K562 (cell line): ENCODE data around the gene PPY. TPM values are rescaled to one million over a fixed set of nuclear protein-coding genes. Genes with fewer than 3 reads are reported as not detected.

ENCODE experiments used
- ATAC-seq: fragments of 200-7000 bp; cut with Tn5 transposase; 3 replicates; pipeline ENCODE4 v1.9.1; 2020; ENCODE audit warnings: moderate library complexity
- BruUV-seq: library from RNA; stranded (reverse); fragments of 400-500 nt; replicated peaks from 2 replicates; lab custom pipeline; 2021; lab: Mats Ljungman, UMichigan
- CTCF ChIA-PET: fragments of 300-600 bp; formaldehyde crosslinking; extraction: SDS; loops from one replicate; lab custom pipeline; 2021; ENCODE audit warnings: low intra/inter-chr PET ratio; lab: Yijun Ruan, JAX
- POLR2A ChIA-PET: fragments of 300-600, 350-650 bp; sonication (Branson Sonifier 250); formaldehyde crosslinking; extraction: SDS; loops from one replicate; lab custom pipeline; 2021; ENCODE audit warnings: antibody characterized with exemption, inconsistent platforms; lab: Yijun Ruan, JAX
- DNase-seq, 4 experiments: peaks; one replicate each; pipeline versions ENCODE4 v3.0.0 to v3.0.0-alpha.2; 2011 to 2018; ENCODE audit warnings: low spot score in 3 of 4, mixed read lengths in 3 of 4; ENCODE audit errors: extremely low read depth in 1 of 4
- FAIRE-seq: peaks from 2 replicates; lab custom pipeline; 2011; peaks lifted over from hg19 to GRCh38; lab: Jason Lieb, UNC
- H2AFZ ChIP-seq: 2 replicates; pipeline ENCODE4 v1.6.0; 2011; ENCODE audit warnings: low read depth, low read length, control low read depth, inconsistent platforms
- H3K27ac ChIP-seq: fragments of 200-600 bp; 3 replicates; pipeline ENCODE4 v1.8.0; 2011; ENCODE audit warnings: low read depth, mild to moderate bottlenecking, control low read depth, inconsistent platforms, low read length, moderate library complexity, mixed read lengths; ENCODE audit errors: extremely low read depth
- H3K27me3 ChIP-seq, 2 experiments: fragments of 300-600 bp in 1 of 2; 2 replicates in 1 of 2; 3 replicates in 1 of 2; pipeline versions ENCODE4 v1.6.0 to v1.8.0; 2011; ENCODE audit warnings: inconsistent platforms in 2 of 2, low read length in 2 of 2, mild to moderate bottlenecking in 1 of 2, mixed read lengths in 1 of 2, moderate library complexity in 1 of 2; ENCODE audit not compliant: control insufficient read depth in 2 of 2, insufficient read depth in 2 of 2
- H3K36me3 ChIP-seq: fragments of 300-600 bp; 3 replicates; pipeline ENCODE4 v1.8.0; 2011; ENCODE audit warnings: mild to moderate bottlenecking, low read length, inconsistent platforms; ENCODE audit not compliant: control insufficient read depth, insufficient read depth
- H3K4me1 ChIP-seq, 2 experiments: fragments of 200-600 bp in 1 of 2; replicated peaks in 1 of 2; 2 replicates in 1 of 2; 3 replicates in 1 of 2; pipeline versions ENCODE4 v1.5.1 to v1.8.0; 2011; ENCODE audit warnings: inconsistent platforms in 2 of 2, low read length in 2 of 2, mild to moderate bottlenecking in 1 of 2, mixed read lengths in 1 of 2, moderate library complexity in 1 of 2; ENCODE audit not compliant: control insufficient read depth in 2 of 2, insufficient read depth in 2 of 2
- H3K4me2 ChIP-seq: 2 replicates; pipeline ENCODE4 v1.6.1; 2011; ENCODE audit warnings: low read length, control low read depth, inconsistent platforms, mixed read lengths; ENCODE audit not compliant: insufficient read depth
- H3K4me3 ChIP-seq: fragments of 200-600 bp; sonication (generic), shearing (Covaris generic); 2 replicates; pipeline ENCODE4 v1.5.1; 2016; ENCODE audit warnings: control low read depth, inconsistent platforms
- H3K79me2 ChIP-seq: fragments of 200-600 bp; 3 replicates; pipeline ENCODE4 v1.8.0; 2011; ENCODE audit warnings: low read length, inconsistent platforms; ENCODE audit not compliant: control insufficient read depth, insufficient read depth
- H3K9ac ChIP-seq, 2 experiments: 2 replicates each; pipeline versions ENCODE4 v1.6.0 to v1.6.1; 2011; ENCODE audit warnings: low read depth in 2 of 2, low read length in 2 of 2, control low read depth in 1 of 2, inconsistent platforms in 1 of 2, mild to moderate bottlenecking in 1 of 2, mixed read lengths in 1 of 2; ENCODE audit not compliant: insufficient read depth in 1 of 2
- H3K9me1 ChIP-seq: one replicate; pipeline ENCODE4 v1.6.0; 2011; ENCODE audit warnings: inconsistent platforms, mild to moderate bottlenecking, low read length, moderate library complexity; ENCODE audit not compliant: control insufficient read depth, insufficient read depth
- H3K9me3 ChIP-seq: replicated peaks from 2 replicates; pipeline ENCODE4 v1.5.1; 2011; ENCODE audit warnings: low read depth, low read length, inconsistent platforms; ENCODE audit not compliant: control insufficient read depth, insufficient read depth
- H4K20me1 ChIP-seq: replicated peaks from 2 replicates; pipeline ENCODE4 v1.6.1; 2011; ENCODE audit warnings: low read length, inconsistent platforms, mixed read lengths; ENCODE audit not compliant: control insufficient read depth, insufficient read depth
- CREM ChIP-seq: IDR thresholded peaks from 2 replicates; pipeline ENCODE4 v1.6.1; 2014; ENCODE audit warnings: antibody characterized with exemption, low read depth
- DIDO1 ChIP-seq: fragments of 450-650 bp; IDR thresholded peaks from 2 replicates; pipeline ENCODE4 v1.6.1; 2016; ENCODE audit warnings: low read depth, missing biosample characterization, missing genetic modification characterization
- EZH2 ChIP-seq: IDR thresholded peaks from 2 replicates; pipeline ENCODE4 v1.6.1; 2012; ENCODE audit warnings: low read depth, mild to moderate bottlenecking, inconsistent platforms, low read length, borderline replicate concordance
- GTF3C2 ChIP-seq: IDR thresholded peaks from 3 replicates; pipeline ENCODE4 v1.6.1; 2011; ENCODE audit warnings: borderline replicate concordance, mild to moderate bottlenecking, moderate library complexity; ENCODE audit not compliant: insufficient read length; ENCODE audit errors: extremely low read depth
- HMG20A ChIP-seq: fragments of 450-650 bp; formaldehyde crosslinking; conservative IDR thresholded peaks from 2 replicates; pipeline ENCODE4 v1.4.0; 2020; ENCODE audit warnings: mild to moderate bottlenecking, mixed read lengths
- NEUROD1 ChIP-seq: fragments of 150-350 bp; IDR thresholded peaks from 2 replicates; pipeline ENCODE4 v1.6.1; 2014; ENCODE audit warnings: borderline replicate concordance, low read length, low read depth; ENCODE audit not compliant: partially characterized antibody
- NRF1 ChIP-seq, 2 experiments: fragments of 450-650 bp; IDR thresholded peaks in 1 of 2; conservative IDR thresholded peaks in 1 of 2; 2 replicates each; pipeline ENCODE4 v1.6.1; 2014; ENCODE audit warnings: mild to moderate bottlenecking in 2 of 2
- RBM39 ChIP-seq: fragments of 200-400 bp; formaldehyde crosslinking; optimal IDR thresholded peaks from 2 replicates; pipeline ENCODE3; 2018; ENCODE audit warnings: low read depth, low read length
- RFX7 ChIP-seq: fragments of 250-450 bp; sonication (Bioruptor Pico); IDR thresholded peaks from 2 replicates; pipeline ENCODE4 v1.5.1; 2021; ENCODE audit warnings: mild to moderate bottlenecking
- SAP30 ChIP-seq: fragments of 200-600 bp; sonication (generic); IDR thresholded peaks from 2 replicates; pipeline ENCODE4 v1.6.1; 2012; ENCODE audit warnings: borderline replicate concordance, low read depth, mild to moderate bottlenecking, moderate library complexity, low read length, control low read depth, inconsistent platforms; ENCODE audit not compliant: insufficient read depth, poor library complexity, severe bottlenecking
- SIRT6 ChIP-seq: IDR thresholded peaks from one replicate; pipeline ENCODE4 v1.6.1; 2012; ENCODE audit warnings: low read depth, mild to moderate bottlenecking, control low read depth, inconsistent platforms, low read length, moderate library complexity
- TAF15 ChIP-seq: fragments of 200-400 bp; formaldehyde crosslinking; IDR thresholded peaks from 2 replicates; pipeline ENCODE4 v1.6.1; 2017; ENCODE audit warnings: mild to moderate bottlenecking, low read depth, low read length, moderate library complexity
- TGIF2 ChIP-seq: sonication (generic); formaldehyde crosslinking; IDR thresholded peaks from 2 replicates; pipeline ENCODE4 v1.8.1; 2022; ENCODE audit warnings: mild to moderate bottlenecking, missing genetic modification reagents, moderate library complexity
- TSC22D4 ChIP-seq: fragments of 450-650 bp; IDR thresholded peaks from 2 replicates; pipeline ENCODE4 v1.6.1; 2016; ENCODE audit warnings: missing genetic modification characterization, missing biosample characterization, control low read depth
- USF1 ChIP-seq: sonication (generic); formaldehyde crosslinking; IDR thresholded peaks from 2 replicates; pipeline ENCODE4 v1.9.0; 2022; ENCODE audit warnings: mild to moderate bottlenecking, missing genetic modification reagents
- ZNF133 ChIP-seq: fragments of 250-450 bp; sonication (Bioruptor Pico); IDR thresholded peaks from 2 replicates; pipeline ENCODE4 v1.4.0; 2020; ENCODE audit warnings: mild to moderate bottlenecking
- ZNF143 ChIP-seq: sonication (generic); formaldehyde crosslinking; IDR thresholded peaks from 2 replicates; pipeline ENCODE4 v1.9.0; 2022; ENCODE audit warnings: mild to moderate bottlenecking, missing genetic modification reagents
- ZNF740 ChIP-seq, 3 experiments: fragments of 200-800 bp in 1 of 3; sonication (Bioruptor generic) in 1 of 3; sonication (generic) in 1 of 3; formaldehyde crosslinking in 1 of 3; IDR thresholded peaks; 2 replicates each; pipeline versions ENCODE4 v1.6.1 to v1.8.0; 2016 to 2022; ENCODE audit warnings: mild to moderate bottlenecking in 2 of 3, missing compliant biosample characterization in 2 of 3, missing genetic modification characterization in 2 of 3, missing genetic modification reagents in 1 of 3
- ZNF77 ChIP-seq: fragments of 250-450 bp; sonication (Bioruptor Pico); IDR thresholded peaks from 2 replicates; pipeline ENCODE4 v1.5.0; 2020
- whole genome bisulfite sequencing: fragments of 100-300 bp; shearing (Covaris generic); methylation state at CpG from one replicate; pipeline ENCODE4 v1.1.6; 2016; ENCODE audit warnings: low coverage, mixed read lengths; ENCODE audit not compliant: insufficient coverage; ENCODE audit errors: missing lambda C conversion rate; 5-methylcytosine and 5-hydroxymethylcytosine counted together
- in situ Hi-C: fragments of 300-500 bp; cut with MboI; formaldehyde crosslinking; loops from 4 replicates; pipeline ENCODE4 v1.15.0; 2018; ENCODE audit warnings: inconsistent platforms, mixed read lengths
- intact Hi-C: fragments of 100-400 bp; cut with micrococcal nuclease; formaldehyde crosslinking; loops from 2 replicates; pipeline ENCODE4 v1.14.2; 2022
- polyA plus RNA-seq, 8 experiments: library from polyadenylated mRNA; depleted of rRNA in 4 of 8; stranded (reverse) in 5 of 8; unstranded in 3 of 8; fragments of >200 nt; fragmentation: Nextera tagmentation in 2 of 8; fragmentation: Illumina TruSeq in 1 of 8; extraction: Ambion mirVana in 2 of 8; extraction: Trizol in 1 of 8; gene quantifications; 2 replicates each; pipeline versions ENCODE4 v1.2.1 to v1.2.3, GENCODE V29; 2011 to 2014; ENCODE audit warnings: inconsistent platforms in 1 of 8, missing spikeins in 1 of 8
- total RNA-seq, 7 experiments: library from RNA; depleted of rRNA in 6 of 7; stranded (reverse); fragments of >200 nt in 6 of 7; fragmentation: Illumina TruSeq in 2 of 7; extraction: Trizol in 2 of 7; gene quantifications; 2 replicates each; pipeline versions ENCODE4 v1.2.1 to v1.2.3, GENCODE V29; 2011 to 2021; ENCODE audit warnings: low replicate concordance in 1 of 7

Gene PPY
- total and polyA plus RNA-seq, 9 of the 15 experiments (the other 6 are each of a cell fraction or from before 2014, with no cell fraction given) = not detected

- no peaks in the 10 kb centered on the region for H3K36me3 ChIP-seq
- peaks cover 18 to 27% of the 10 kb centered on the region in 2 experiments; a peak in 4 of 5 replicates for H3K27me3 ChIP-seq
- intact Hi-C loops (no loop called here), in situ Hi-C loops (loop anchor here (25.0 kb wide), 1 partner anchor 391 kb away; the partner anchor contains the start of gene GRN)
- H3K4me3 ChIP-seq = no peak overlapping the region
- WGBS = 15% methylated on average over 4 of the region's 4 CpGs
- H3K4me1 ChIP-seq = no peaks in the 10 kb centered on the region; a peak in 2 of 5 replicates
- no peak overlapping the region for H3K27ac ChIP-seq
- DNase-seq (no peak), FAIRE-seq (no peak), ATAC-seq (no peak)
- no peaks in the 10 kb centered on the region for H3K9me1 ChIP-seq
- no peak overlapping the region for H3K9ac ChIP-seq
- TF ChIP-seq GTF3C2 (no peak), SAP30 (no peak), NEUROD1 (no peak), SIRT6 (no peak), TSC22D4 (tag) (no peak), TAF15 (no peak), CREM (no peak), RFX7 (CRISPR knock-in tag) (no peak), EZH2 (no peak), NRF1 (conservative IDR thresholded peaks at IDR 0.05 in 1 of 2, IDR thresholded peaks at IDR 0.05 in 1 of 2) (no peak), ZNF77 (CRISPR knock-in tag) (no peak), ZNF740 (CRISPR knock-in tag; IDR thresholded peaks at IDR 0.05) (no peak), ZNF740 (tag; IDR thresholded peaks at IDR 0.05) (no peak), TGIF2 (CRISPR knock-in tag) (no peak), USF1 (CRISPR knock-in tag) (no peak), ZNF143 (no peak), DIDO1 (no peak), HMG20A (CRISPR knock-in tag) (no peak), ZNF133 (CRISPR knock-in tag) (no peak), RBM39 (no peak)
- ChIA-PET POLR2A (interaction anchor here (0.6 to 1.0 kb wide), 2 partner anchors 9 to 45 kb away, joined by 3 to 4 read pairs; no protein-coding TSS in a partner anchor), CTCF (interaction anchor here (0.6 to 1.0 kb wide), 2 partner anchors 47 to 48 kb away, joined by 4 to 5 read pairs; no protein-coding TSS in a partner anchor)
- no peaks in the 10 kb centered on the region for H3K79me2 ChIP-seq
- H3K4me2 ChIP-seq = no peak overlapping the region
- H4K20me1 ChIP-seq = no peaks in the 10 kb centered on the region; the same call in 1 of the 2 replicates
- no peaks in the 10 kb centered on the region for H3K9me3 ChIP-seq
- BruUV-seq = no TSS peak
- no peak overlapping the region for H2AFZ ChIP-seq
Observed at GRCh38 chr17:43946781-43947180, 4.5 kb upstream of the PPY start.
